ENCODE data around the gene EVI5.

DNA sequence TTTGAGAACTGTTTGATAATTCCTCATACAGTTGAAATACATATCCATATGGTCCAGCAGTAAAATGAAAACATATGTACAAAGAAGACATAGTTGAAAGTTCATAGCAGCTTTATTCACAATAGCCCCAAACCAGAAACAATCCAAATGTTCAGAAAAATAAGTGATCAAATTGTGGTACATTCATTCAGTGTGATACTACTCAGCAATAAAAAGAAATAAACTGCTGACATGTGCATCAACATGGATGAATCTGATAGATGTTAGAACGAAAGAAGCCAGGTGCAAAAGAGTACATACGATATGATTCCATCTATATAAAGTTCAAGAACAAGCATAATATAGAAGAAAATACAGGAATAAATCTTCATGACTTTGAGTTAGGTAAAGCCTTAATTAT, 77.2 kb downstream of the EVI5 start:
- no peak for TF ChIP-seq NR2C2 (CRISPR knock-in tag; IDR thresholded peaks at IDR 0.05)
- no peak for TF ChIP-seq ZNF121 (CRISPR knock-in tag; IDR thresholded peaks at IDR 0.05)
- TF ChIP-seq, protein P1, sequence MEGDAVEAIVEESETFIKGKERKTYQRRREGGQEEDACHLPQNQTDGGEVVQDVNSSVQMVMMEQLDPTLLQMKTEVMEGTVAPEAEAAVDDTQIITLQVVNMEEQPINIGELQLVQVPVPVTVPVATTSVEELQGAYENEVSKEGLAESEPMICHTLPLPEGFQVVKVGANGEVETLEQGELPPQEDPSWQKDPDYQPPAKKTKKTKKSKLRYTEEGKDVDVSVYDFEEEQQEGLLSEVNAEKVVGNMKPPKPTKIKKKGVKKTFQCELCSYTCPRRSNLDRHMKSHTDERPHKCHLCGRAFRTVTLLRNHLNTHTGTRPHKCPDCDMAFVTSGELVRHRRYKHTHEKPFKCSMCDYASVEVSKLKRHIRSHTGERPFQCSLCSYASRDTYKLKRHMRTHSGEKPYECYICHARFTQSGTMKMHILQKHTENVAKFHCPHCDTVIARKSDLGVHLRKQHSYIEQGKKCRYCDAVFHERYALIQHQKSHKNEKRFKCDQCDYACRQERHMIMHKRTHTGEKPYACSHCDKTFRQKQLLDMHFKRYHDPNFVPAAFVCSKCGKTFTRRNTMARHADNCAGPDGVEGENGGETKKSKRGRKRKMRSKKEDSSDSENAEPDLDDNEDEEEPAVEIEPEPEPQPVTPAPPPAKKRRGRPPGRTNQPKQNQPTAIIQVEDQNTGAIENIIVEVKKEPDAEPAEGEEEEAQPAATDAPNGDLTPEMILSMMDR (IDR thresholded peaks at IDR 0.05): no peak
- TF ChIP-seq USF1 (CRISPR knock-in tag; IDR thresholded peaks at IDR 0.05): no peak
